Measurements from ENCODE around the gene HS6ST1. TPM values are rescaled to one million over a fixed set of nuclear protein-coding genes. Genes with fewer than 3 reads are reported as not detected.

Gene HS6ST1
- total and polyA plus RNA-seq, 2 donors (not counting 1 experiment from before 2014, with no cell fraction given), result 16.6 to 59.9 TPM

DNA sequence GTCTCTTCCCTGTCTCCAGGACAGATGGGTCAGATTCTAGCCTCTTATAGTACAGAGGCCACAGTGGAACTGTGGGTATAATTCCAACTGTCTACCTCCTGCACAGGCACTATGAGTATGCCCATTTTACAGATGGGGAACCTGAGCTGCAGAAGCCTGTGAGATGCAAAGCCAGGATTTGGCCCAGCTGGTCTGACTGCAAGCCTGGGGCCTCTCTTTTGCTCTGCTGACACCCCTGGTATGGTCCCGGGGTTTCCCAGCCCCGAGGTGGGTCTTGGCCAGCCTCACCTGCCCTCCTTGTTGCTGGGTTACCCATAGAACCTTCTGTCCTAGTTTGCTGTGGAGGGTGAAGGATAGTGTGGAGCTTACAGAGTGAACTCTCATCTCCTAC, 9.8 kb downstream of the HS6ST1 start:
- no peaks in the 10 kb centered on the region for H4K20me1 ChIP-seq (ENCODE audit: control insufficient read depth, extremely low read depth, insufficient read depth, low read length)
- DNase-seq (ENCODE audit: low read depth in 2 of 2), result no peak
- H3K4me3 ChIP-seq (replicated peaks in 1 of 4; ENCODE audit: control extremely low read depth in 1 of 4, insufficient read depth in 1 of 4, low read depth in 3 of 4, low read length in 4 of 4), result no peak overlapping the region
- TF ChIP-seq, protein P1, sequence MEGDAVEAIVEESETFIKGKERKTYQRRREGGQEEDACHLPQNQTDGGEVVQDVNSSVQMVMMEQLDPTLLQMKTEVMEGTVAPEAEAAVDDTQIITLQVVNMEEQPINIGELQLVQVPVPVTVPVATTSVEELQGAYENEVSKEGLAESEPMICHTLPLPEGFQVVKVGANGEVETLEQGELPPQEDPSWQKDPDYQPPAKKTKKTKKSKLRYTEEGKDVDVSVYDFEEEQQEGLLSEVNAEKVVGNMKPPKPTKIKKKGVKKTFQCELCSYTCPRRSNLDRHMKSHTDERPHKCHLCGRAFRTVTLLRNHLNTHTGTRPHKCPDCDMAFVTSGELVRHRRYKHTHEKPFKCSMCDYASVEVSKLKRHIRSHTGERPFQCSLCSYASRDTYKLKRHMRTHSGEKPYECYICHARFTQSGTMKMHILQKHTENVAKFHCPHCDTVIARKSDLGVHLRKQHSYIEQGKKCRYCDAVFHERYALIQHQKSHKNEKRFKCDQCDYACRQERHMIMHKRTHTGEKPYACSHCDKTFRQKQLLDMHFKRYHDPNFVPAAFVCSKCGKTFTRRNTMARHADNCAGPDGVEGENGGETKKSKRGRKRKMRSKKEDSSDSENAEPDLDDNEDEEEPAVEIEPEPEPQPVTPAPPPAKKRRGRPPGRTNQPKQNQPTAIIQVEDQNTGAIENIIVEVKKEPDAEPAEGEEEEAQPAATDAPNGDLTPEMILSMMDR (conservative IDR thresholded peaks at IDR 0.05 in 1 of 2, IDR thresholded peaks at IDR 0.05 in 1 of 2; ENCODE audit: low read depth in 1 of 2, low read length in 2 of 2), result no peak
- TF ChIP-seq EZH2 (IDR thresholded peaks at IDR 0.05; ENCODE audit: low read length, missing control alignments), result no peak
- H3K4me2 ChIP-seq (ENCODE audit: extremely low read depth, insufficient read depth, low read length), result no peak overlapping the region
- no peak overlapping the region for H2AFZ ChIP-seq (ENCODE audit: low read length)
- H3K4me1 ChIP-seq (ENCODE audit: control insufficient read depth, extremely low read depth, insufficient read depth, low read length), result peaks cover 30% of the 10 kb centered on the region
- no peaks in the 10 kb centered on the region for H3K9me3 ChIP-seq (ENCODE audit: control insufficient read depth, insufficient read depth, low read depth, low read length)
- peaks cover 61% of the 10 kb centered on the region for H3K79me2 ChIP-seq (ENCODE audit: control insufficient read depth, insufficient read depth, low read length)
- H3K27me3 ChIP-seq (ENCODE audit: control insufficient read depth, insufficient read depth, low read length), result no peaks in the 10 kb centered on the region
- H3K27ac ChIP-seq (ENCODE audit: insufficient read depth, low read length), result no peak overlapping the region
- peaks cover 2% of the 10 kb centered on the region for H3K36me3 ChIP-seq (ENCODE audit: control insufficient read depth, insufficient read depth, low read length)
- H3K9ac ChIP-seq (ENCODE audit: insufficient read depth, low read length), result no peak overlapping the region

DNA sequence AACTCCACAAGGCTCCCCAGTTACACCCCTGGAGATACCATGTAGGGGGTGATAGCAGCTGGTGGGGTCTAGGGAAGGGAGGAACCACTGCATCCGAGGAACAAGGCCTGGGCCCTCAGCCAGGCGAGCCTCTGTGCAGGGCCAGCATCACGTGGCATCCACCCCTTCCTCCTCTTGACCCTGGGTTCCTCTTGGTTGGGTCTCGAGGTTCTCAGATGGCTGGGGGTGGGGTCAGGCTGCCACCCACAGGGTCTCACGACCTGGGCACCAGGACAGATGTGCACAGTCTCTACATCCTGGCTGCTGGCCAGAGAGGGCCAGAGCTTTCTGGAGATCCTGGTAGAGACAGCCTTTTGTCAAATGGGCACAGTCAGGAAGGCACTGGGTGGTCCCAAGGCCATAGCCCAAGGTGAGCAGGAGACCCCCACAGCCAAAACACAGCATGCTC, 10.4 kb downstream of the HS6ST1 start:
- Histone ChIP-seq H3K4me1 (ENCODE audit: control insufficient read depth, extremely low read depth, insufficient read depth, low read length) (peaks cover 30% of the 10 kb centered on the region), H3K79me2 (ENCODE audit: control insufficient read depth, insufficient read depth, low read length) (peaks cover 63% of the 10 kb centered on the region), H4K20me1 (ENCODE audit: control insufficient read depth, extremely low read depth, insufficient read depth, low read length) (no peaks in the 10 kb centered on the region), H3K9ac (ENCODE audit: insufficient read depth, low read length) (no peak overlapping the region), H2AFZ (ENCODE audit: low read length) (no peak overlapping the region), H3K4me3 (replicated peaks in 1 of 4; ENCODE audit: control extremely low read depth in 1 of 4, insufficient read depth in 1 of 4, low read depth in 3 of 4, low read length in 4 of 4) (no peak overlapping the region), H3K4me2 (ENCODE audit: extremely low read depth, insufficient read depth, low read length) (no peak overlapping the region), H3K27ac (ENCODE audit: insufficient read depth, low read length) (no peak overlapping the region), H3K36me3 (ENCODE audit: control insufficient read depth, insufficient read depth, low read length) (peaks cover 2% of the 10 kb centered on the region), H3K27me3 (ENCODE audit: control insufficient read depth, insufficient read depth, low read length) (no peaks in the 10 kb centered on the region), H3K9me3 (ENCODE audit: control insufficient read depth, insufficient read depth, low read depth, low read length) (no peaks in the 10 kb centered on the region)
- no peak for DNase-seq (ENCODE audit: low read depth in 2 of 2)
- TF ChIP-seq, protein P1 (conservative IDR thresholded peaks at IDR 0.05 in 1 of 2, IDR thresholded peaks at IDR 0.05 in 1 of 2; ENCODE audit: low read depth in 1 of 2, low read length in 2 of 2), result no peak
- no peak for TF ChIP-seq EZH2 (IDR thresholded peaks at IDR 0.05; ENCODE audit: low read length, missing control alignments)

DNA sequence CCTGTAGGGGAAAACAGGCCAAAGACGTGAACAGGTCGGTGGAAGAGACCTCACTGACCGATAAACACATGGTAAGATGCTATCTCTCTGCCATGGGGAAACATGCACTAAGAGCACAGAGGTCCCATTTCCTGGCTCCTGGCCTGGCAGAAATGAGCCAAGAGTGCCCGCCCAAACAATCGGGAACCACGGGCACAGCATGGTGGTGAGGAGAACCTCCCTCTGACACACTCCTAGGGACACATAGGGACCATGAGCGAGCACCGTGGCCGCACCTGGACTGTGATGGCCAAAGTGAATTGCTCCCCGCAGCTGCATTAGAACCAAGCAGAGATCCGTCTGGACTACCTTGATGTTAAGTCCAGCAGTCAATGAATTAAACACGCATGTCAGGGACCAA, 11.1 kb downstream of the HS6ST1 start:
- no peaks in the 10 kb centered on the region for H3K9me3 ChIP-seq (ENCODE audit: control insufficient read depth, insufficient read depth, low read depth, low read length)
- no peak overlapping the region for H3K9ac ChIP-seq (ENCODE audit: insufficient read depth, low read length)
- no peak for DNase-seq (ENCODE audit: low read depth in 2 of 2)
- no peak overlapping the region for H3K4me3 ChIP-seq (replicated peaks in 1 of 4; ENCODE audit: control extremely low read depth in 1 of 4, insufficient read depth in 1 of 4, low read depth in 3 of 4, low read length in 4 of 4)
- H3K27ac ChIP-seq (ENCODE audit: insufficient read depth, low read length), result no peak overlapping the region
- H3K36me3 ChIP-seq (ENCODE audit: control insufficient read depth, insufficient read depth, low read length), result peaks cover 2% of the 10 kb centered on the region
- TF ChIP-seq, protein P1 (conservative IDR thresholded peaks at IDR 0.05 in 1 of 2, IDR thresholded peaks at IDR 0.05 in 1 of 2; ENCODE audit: low read depth in 1 of 2, low read length in 2 of 2), result no peak
- TF ChIP-seq EZH2 (IDR thresholded peaks at IDR 0.05; ENCODE audit: low read length, missing control alignments), result no peak
- H3K4me2 ChIP-seq (ENCODE audit: extremely low read depth, insufficient read depth, low read length), result no peak overlapping the region
- peaks cover 30% of the 10 kb centered on the region for H3K4me1 ChIP-seq (ENCODE audit: control insufficient read depth, extremely low read depth, insufficient read depth, low read length)
- no peaks in the 10 kb centered on the region for H4K20me1 ChIP-seq (ENCODE audit: control insufficient read depth, extremely low read depth, insufficient read depth, low read length)
- peaks cover 64% of the 10 kb centered on the region for H3K79me2 ChIP-seq (ENCODE audit: control insufficient read depth, insufficient read depth, low read length)
- H2AFZ ChIP-seq (ENCODE audit: low read length), result no peak overlapping the region
- H3K27me3 ChIP-seq (ENCODE audit: control insufficient read depth, insufficient read depth, low read length), result no peaks in the 10 kb centered on the region
